Glutamatergic neuron (in vitro differentiated cells): ENCODE data around the gene ZNF853. TPM values are rescaled to one million over a fixed set of nuclear protein-coding genes. Genes with fewer than 3 reads are reported as not detected.

ENCODE experiments used
- DNase-seq: peaks from one replicate; pipeline ENCODE4 v3.0.0; 2022
- H3K27ac Mint-ChIP-seq: one replicate; pipeline ENCODE4 v1.8.0; 2020; ENCODE audit warnings: mild to moderate bottlenecking, mixed read lengths, inconsistent platforms; ENCODE audit not compliant: unreplicated experiment
- H3K27me3 Mint-ChIP-seq: one replicate; pipeline ENCODE4 v1.8.0; 2020; ENCODE audit warnings: mild to moderate bottlenecking, moderate library complexity, mixed read lengths, inconsistent platforms; ENCODE audit not compliant: unreplicated experiment
- H3K36me3 Mint-ChIP-seq: one replicate; pipeline ENCODE4 v1.8.0; 2020; ENCODE audit warnings: mild to moderate bottlenecking, mixed read lengths, inconsistent platforms; ENCODE audit not compliant: unreplicated experiment
- H3K4me1 Mint-ChIP-seq: one replicate; pipeline ENCODE4 v1.8.0; 2020; ENCODE audit warnings: mild to moderate bottlenecking, low read depth, mixed read lengths, inconsistent platforms; ENCODE audit not compliant: unreplicated experiment
- H3K4me3 Mint-ChIP-seq: one replicate; pipeline ENCODE4 v1.8.0; 2020; ENCODE audit warnings: mild to moderate bottlenecking, mixed read lengths, inconsistent platforms; ENCODE audit not compliant: unreplicated experiment
- H3K9me3 Mint-ChIP-seq: one replicate; pipeline ENCODE4 v1.8.0; 2020; ENCODE audit warnings: mild to moderate bottlenecking, moderate library complexity, mixed read lengths, inconsistent platforms; ENCODE audit not compliant: unreplicated experiment
- total RNA-seq: library from RNA; stranded (reverse); fragmentation: NEBNext Ultra II Directional; extraction: Animal tissue kit (Norgen Biotek cat#: 25700); gene quantifications from one replicate; pipeline ENCODE4 v1.2.1, GENCODE V29; 2021; ENCODE audit not compliant: unreplicated experiment
- TF ChIP-seq, protein P1 (sequence below): fragments of 200-600 bp; sonication (generic); IDR thresholded peaks from one replicate; pipeline ENCODE4 v1.5.0; 2021; ENCODE audit not compliant: partially characterized antibody, unreplicated experiment

The ZNF853 gene
- total RNA-seq, 1 donor from 2014 or later, result 5.5 TPM

DNA sequence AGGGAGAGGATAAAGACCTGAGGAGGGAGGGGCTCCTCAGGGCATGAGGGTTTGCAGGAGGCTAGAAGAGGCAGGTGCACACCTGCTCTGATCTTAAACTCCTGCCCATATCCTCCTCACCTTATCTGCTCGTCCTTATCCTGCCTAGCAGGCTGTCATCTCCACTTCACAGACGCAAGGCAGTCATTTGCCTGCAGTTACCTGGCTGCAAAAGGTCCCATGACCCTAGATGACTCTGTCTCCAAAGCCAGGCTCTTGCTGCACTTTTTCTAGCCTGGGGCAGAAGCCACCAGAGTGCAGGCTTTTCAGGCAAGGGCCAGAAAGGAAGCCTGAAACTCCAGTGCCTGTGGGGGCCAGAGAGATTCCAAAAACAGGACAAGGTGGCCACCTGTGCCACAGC, 1.7 kb upstream of the ZNF853 start:
- Mint-ChIP-seq H3K27ac (no peak overlapping the region), H3K36me3 (no peaks in the 10 kb centered on the region), H3K9me3 (peaks cover 3% of the 10 kb centered on the region), H3K4me1 (peaks cover 2% of the 10 kb centered on the region), H3K27me3 (peaks cover 8% of the 10 kb centered on the region), H3K4me3 (no peak overlapping the region)
- no peak for DNase-seq
- TF ChIP-seq, protein P1, sequence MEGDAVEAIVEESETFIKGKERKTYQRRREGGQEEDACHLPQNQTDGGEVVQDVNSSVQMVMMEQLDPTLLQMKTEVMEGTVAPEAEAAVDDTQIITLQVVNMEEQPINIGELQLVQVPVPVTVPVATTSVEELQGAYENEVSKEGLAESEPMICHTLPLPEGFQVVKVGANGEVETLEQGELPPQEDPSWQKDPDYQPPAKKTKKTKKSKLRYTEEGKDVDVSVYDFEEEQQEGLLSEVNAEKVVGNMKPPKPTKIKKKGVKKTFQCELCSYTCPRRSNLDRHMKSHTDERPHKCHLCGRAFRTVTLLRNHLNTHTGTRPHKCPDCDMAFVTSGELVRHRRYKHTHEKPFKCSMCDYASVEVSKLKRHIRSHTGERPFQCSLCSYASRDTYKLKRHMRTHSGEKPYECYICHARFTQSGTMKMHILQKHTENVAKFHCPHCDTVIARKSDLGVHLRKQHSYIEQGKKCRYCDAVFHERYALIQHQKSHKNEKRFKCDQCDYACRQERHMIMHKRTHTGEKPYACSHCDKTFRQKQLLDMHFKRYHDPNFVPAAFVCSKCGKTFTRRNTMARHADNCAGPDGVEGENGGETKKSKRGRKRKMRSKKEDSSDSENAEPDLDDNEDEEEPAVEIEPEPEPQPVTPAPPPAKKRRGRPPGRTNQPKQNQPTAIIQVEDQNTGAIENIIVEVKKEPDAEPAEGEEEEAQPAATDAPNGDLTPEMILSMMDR, result no peak

DNA sequence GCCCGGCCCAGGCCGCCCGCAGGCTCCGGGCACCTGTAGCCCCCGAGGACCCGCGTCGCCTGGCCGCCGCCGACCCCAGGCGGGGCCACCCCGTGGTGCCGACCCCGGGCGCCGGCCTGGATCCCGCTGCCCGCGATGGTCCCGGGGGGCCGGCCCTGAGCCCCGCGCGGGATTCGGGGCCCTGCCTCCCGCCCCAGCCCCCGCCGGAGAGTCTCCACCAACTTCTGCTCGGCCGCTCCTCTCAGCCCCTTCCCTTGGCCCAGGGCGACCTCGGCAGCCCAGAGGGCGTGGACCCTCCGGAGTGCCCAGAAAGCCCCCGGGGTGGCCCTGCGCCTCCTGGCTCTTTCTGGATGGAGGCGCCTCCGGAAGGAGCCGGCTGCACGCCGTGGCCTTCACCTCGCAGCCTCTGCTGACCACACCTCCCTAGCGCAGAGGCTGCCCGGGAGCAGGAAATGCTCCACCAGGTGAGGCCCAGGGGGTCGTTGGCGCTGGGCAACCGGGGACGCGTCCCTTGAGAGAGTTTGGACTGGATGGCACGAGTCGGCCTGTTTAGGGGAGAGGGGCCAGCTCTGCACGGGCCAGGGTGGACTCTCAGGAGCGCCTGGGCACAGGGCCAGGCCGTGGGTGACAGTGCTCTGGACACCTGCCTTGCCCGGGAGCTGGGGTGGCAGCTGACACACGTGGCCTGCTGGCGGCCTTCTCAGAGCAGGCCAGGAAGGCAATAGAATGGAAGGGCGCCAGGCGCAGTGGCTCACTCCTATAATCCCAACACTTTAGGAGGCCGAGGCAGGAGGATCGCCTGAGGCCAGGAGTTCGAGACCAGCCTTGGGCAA, 529 bp downstream of the ZNF853 start:
- Mint-ChIP-seq H3K27ac (no peak overlapping the region), H3K4me3 (no peak overlapping the region), H3K27me3 (peaks cover 7% of the 10 kb centered on the region), H3K9me3 (peaks cover 6% of the 10 kb centered on the region), H3K36me3 (peaks cover 5% of the 10 kb centered on the region), H3K4me1 (peaks cover 2% of the 10 kb centered on the region)
- peak; percentile 50 for DNase-seq
- TF ChIP-seq, protein P1, result no peak

DNA sequence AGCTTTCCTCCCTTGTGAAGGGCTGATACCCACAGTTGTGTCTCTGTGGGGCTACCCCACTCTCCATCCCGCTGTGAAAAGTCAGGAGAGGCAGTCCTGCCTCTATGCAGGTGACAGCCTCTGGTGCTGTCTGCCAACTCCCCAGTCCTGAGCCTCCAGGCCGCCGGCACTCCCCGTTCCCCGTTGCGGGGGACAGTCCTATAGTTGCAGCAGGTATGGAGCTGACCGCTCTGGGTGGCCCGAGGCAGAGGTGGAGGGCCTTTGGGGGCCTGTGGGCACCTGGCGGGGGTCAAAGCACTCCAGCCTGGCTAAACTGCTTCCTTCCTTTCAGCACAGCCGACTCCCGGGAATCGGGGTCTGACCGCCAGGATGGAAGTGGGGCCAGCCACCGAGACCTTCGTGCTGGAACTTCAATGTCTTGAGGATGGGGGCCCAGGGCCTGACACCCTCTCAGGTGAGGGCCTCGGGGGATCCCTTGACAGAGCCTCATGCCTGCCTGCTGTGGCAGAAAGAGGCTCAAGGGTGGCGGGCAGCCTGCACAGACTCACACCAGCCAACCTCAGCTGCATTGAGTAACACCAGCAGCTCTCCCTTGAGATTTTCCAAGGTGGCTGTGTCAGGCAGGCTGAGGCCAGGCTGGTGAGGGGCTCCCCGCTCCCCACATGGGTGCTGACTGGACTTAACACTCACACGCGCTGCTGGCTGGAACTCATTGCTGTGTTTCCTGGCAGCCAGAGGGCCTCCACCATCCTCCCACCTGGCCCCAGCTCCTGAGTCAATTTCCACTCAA, 1.6 kb downstream of the ZNF853 start:
- Mint-ChIP-seq H3K4me3 (peak overlapping the region; percentile 67), H3K4me1 (peaks cover 4% of the 10 kb centered on the region), H3K27me3 (peaks cover 7% of the 10 kb centered on the region), H3K9me3 (peaks cover 12% of the 10 kb centered on the region), H3K27ac (no peak overlapping the region), H3K36me3 (peaks cover 12% of the 10 kb centered on the region)
- DNase-seq, result no peak
- TF ChIP-seq, protein P1, result no peak

DNA sequence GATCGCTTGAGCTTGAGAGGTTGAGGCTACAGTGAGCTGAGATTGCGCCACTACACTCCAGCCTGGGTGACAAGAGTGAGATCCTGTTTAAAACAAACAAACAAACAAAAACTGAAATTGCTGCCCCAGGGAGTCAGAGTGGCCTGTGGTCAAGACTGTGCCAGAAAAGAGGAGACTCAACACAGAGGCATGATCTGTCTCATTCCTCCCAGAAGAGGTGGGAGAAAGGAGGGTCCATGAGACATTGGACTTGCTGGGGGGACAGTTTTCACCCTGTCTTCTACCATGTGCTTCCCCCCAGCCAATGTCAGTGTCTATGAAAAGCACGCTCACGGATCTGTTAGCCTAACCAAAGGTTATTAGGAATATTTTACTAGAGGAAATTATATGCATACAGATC, 3.2 kb downstream of the ZNF853 start:
- Mint-ChIP-seq H3K27me3 (peaks cover 7% of the 10 kb centered on the region), H3K4me3 (no peak overlapping the region), H3K9me3 (peaks cover 13% of the 10 kb centered on the region), H3K36me3 (peaks cover 17% of the 10 kb centered on the region), H3K27ac (no peak overlapping the region), H3K4me1 (peaks cover 6% of the 10 kb centered on the region)
- TF ChIP-seq, protein P1, result no peak
- no peak for DNase-seq

DNA sequence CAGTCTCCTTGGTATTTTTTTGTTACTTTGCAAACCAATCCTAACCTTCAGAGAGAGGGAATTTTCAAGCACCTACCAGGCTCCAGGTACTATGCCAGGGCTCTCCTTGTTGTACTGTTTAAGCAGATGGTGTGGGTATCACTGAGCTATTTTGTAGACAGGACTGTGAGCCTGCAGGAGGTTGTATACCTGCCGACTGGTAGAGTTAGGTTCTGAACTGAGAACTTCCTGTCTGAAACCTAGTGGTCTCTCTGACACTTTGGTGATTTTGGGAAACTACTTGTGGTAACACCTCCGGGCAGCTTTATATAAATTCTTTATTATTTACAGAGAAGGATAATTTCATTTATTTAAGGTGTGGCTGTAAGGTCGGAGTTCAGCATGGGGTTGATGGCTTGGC, 4.6 kb downstream of the ZNF853 start:
- Mint-ChIP-seq H3K27me3 (peaks cover 12% of the 10 kb centered on the region), H3K27ac (no peak overlapping the region), H3K9me3 (peaks cover 14% of the 10 kb centered on the region), H3K36me3 (peaks cover 17% of the 10 kb centered on the region), H3K4me1 (peaks cover 6% of the 10 kb centered on the region), H3K4me3 (no peak overlapping the region)
- TF ChIP-seq, protein P1, result no peak
- DNase-seq, result no peak
